ENCODE measurements around the gene RIPK4. TPM values are rescaled to one million over a fixed set of nuclear protein-coding genes. Genes with fewer than 3 reads are reported as not detected.

Gene RIPK4
- total RNA-seq, 1 donor from 2014 or later = 34.0 TPM

DNA sequence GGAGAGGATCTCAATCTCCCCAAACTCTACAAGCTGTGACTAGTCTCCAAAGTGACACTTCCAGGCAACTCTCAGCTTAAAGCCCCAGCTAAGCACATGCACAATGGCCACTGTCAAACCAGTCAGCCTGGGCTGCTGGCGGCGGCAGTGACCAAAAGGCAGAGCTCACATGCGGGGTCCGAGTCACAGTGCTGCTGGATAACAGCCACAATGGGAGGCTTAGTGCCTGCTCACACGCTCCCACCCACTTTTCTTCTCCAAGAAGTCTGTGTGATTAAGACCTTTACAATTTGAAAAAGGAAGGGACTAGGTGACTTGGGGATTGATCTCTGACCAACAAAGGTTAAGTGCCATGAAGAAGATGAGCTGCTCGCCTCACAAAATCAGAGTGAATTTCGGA, 16.8 kb downstream of the RIPK4 start:
- Histone ChIP-seq H3K27me3 (ENCODE audit: control insufficient read depth, insufficient read depth, low read length) (no peaks in the 10 kb centered on the region), H3K36me3 (ENCODE audit: control insufficient read depth, insufficient read depth, low read length) (peaks cover 41% of the 10 kb centered on the region), H3K4me3 (ENCODE audit: low read depth, low read length) (no peak overlapping the region)
- TF ChIP-seq, protein P1, sequence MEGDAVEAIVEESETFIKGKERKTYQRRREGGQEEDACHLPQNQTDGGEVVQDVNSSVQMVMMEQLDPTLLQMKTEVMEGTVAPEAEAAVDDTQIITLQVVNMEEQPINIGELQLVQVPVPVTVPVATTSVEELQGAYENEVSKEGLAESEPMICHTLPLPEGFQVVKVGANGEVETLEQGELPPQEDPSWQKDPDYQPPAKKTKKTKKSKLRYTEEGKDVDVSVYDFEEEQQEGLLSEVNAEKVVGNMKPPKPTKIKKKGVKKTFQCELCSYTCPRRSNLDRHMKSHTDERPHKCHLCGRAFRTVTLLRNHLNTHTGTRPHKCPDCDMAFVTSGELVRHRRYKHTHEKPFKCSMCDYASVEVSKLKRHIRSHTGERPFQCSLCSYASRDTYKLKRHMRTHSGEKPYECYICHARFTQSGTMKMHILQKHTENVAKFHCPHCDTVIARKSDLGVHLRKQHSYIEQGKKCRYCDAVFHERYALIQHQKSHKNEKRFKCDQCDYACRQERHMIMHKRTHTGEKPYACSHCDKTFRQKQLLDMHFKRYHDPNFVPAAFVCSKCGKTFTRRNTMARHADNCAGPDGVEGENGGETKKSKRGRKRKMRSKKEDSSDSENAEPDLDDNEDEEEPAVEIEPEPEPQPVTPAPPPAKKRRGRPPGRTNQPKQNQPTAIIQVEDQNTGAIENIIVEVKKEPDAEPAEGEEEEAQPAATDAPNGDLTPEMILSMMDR (IDR thresholded peaks at IDR 0.05; ENCODE audit: insufficient read depth, low read length, severe bottlenecking) = no peak
- DNase-seq (ENCODE audit: low read depth) (no peak), FAIRE-seq (no peak)

DNA sequence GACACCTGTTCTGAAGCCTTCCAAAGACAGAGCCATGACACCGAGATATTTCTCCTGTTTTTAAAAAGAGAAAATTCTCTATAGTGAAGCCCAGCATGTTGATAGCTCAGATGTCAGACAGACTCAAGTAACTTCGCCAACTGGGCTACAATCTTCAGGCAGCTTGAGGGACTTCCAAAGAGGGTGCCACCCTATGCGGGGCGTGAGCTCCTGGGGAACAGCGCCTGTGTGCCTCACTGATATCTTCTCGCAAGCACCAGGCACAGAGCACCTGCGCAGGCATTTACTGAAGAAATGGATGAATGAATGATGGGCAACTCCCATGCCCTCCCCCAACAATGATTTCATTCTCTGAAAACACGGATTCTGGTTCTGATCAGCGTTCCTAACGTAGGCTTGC, 17.6 kb downstream of the RIPK4 start:
- FAIRE-seq (peak; percentile 83), DNase-seq (ENCODE audit: low read depth) (no peak)
- Histone ChIP-seq H3K36me3 (ENCODE audit: control insufficient read depth, insufficient read depth, low read length) (peaks cover 43% of the 10 kb centered on the region), H3K27me3 (ENCODE audit: control insufficient read depth, insufficient read depth, low read length) (no peaks in the 10 kb centered on the region), H3K4me3 (ENCODE audit: low read depth, low read length) (no peak overlapping the region)
- TF ChIP-seq, protein P1 (IDR thresholded peaks at IDR 0.05; ENCODE audit: insufficient read depth, low read length, severe bottlenecking) = no peak

DNA sequence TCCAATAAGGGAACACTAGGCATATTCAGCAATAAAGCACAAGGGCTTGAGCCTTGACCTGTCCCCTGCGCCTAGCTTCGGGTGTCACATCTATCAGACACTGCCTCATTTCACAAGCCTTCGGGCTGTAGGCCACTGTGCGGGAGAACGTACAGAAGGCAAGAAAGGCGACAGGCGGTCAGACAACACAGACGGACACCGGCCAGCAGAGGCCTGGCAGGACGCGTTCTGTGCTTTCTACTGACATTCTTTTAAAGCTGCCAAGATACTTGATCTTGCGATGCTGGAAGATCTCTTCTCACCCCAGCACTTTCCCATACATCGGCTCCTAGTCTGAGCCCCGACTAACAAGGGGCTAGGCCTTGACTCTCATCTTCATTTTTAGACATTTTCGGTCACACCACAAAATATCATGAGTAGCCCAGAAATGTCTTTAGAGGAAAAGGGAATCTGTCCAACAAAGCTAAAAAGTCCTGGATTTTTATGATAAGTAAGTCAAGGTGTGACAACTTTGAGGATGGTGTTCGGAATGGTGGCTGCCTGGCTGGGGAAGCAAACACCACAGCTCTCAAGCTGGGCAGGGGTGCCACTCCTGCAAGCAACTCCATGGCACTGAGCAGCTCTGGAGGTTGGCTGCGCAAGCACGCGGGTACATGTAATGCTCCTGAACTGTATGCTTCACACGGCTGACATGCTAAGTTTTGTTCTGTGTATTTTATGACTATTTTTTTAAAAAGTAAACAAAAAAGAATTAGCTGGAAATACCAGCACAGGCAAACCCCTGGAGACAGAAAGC, 18.7 kb downstream of the RIPK4 start:
- TF ChIP-seq, protein P1 (IDR thresholded peaks at IDR 0.05; ENCODE audit: insufficient read depth, low read length, severe bottlenecking) = no peak
- DNase-seq (ENCODE audit: low read depth) (no peak), FAIRE-seq (no peak)
- Histone ChIP-seq H3K27me3 (ENCODE audit: control insufficient read depth, insufficient read depth, low read length) (no peaks in the 10 kb centered on the region), H3K4me3 (ENCODE audit: low read depth, low read length) (no peak overlapping the region), H3K36me3 (ENCODE audit: control insufficient read depth, insufficient read depth, low read length) (peaks cover 50% of the 10 kb centered on the region)

DNA sequence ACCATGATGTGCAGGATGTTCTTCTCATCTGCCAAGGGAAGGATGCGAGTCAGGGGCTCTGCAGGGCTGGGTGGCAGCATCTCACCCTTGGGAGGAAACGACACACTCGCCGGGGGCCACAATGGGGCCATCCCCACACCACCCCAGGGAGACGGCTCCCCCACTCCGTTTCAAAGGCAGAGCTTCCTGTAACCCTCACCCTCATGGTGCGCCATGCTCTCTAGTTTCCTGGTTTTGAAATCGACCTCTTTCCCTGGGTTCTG, 20.2 kb downstream of the RIPK4 start:
- no peak overlapping the region for H3K4me3 ChIP-seq (ENCODE audit: low read depth, low read length)
- H3K36me3 ChIP-seq (ENCODE audit: control insufficient read depth, insufficient read depth, low read length) = peaks cover 57% of the 10 kb centered on the region
- FAIRE-seq (no peak), DNase-seq (ENCODE audit: low read depth) (no peak)
- TF ChIP-seq, protein P1 (IDR thresholded peaks at IDR 0.05; ENCODE audit: insufficient read depth, low read length, severe bottlenecking) = no peak
- no peaks in the 10 kb centered on the region for H3K27me3 ChIP-seq (ENCODE audit: control insufficient read depth, insufficient read depth, low read length)

DNA sequence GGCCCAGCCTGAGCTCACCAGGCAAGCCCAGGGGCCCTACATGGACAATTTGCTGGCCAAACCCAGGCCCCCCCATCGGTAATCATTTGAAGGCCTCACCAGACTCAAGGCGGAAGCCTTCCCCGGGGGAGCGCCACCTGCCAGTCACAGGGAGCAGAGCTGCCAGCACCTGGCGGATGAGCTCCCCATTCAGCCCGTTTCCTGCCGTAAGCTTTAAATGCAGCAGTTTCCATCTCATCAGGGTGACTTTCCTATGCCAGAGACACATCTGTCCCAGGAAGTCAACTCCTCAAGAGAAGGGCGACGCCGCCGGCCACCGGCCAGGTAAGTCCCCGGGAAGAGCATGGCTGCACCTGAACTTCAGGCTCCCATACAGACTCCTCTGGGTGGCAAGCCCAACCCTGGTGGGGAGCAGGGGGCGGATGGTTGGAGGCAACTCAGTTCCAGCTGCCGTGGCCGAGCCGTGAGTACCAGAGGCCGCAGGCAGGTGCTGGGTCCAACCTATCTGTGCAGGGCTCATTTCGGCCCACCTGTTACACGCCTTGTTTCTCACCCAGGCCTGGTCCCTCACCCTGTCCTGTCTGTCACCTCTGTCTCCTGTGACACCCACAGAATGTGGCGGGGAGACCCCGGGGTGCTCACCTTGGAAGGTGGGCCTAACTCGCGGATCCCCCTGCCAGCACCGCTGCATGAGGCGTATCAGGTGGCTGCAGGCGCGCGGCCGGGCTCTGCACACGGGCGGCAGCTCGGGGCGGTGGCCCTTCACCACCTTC, 20.7 kb downstream of the RIPK4 start:
- TF ChIP-seq, protein P1 (IDR thresholded peaks at IDR 0.05; ENCODE audit: insufficient read depth, low read length, severe bottlenecking) = no peak
- Histone ChIP-seq H3K36me3 (ENCODE audit: control insufficient read depth, insufficient read depth, low read length) (peaks cover 62% of the 10 kb centered on the region), H3K27me3 (ENCODE audit: control insufficient read depth, insufficient read depth, low read length) (no peaks in the 10 kb centered on the region), H3K4me3 (ENCODE audit: low read depth, low read length) (no peak overlapping the region)
- DNase-seq (ENCODE audit: low read depth) (no peak), FAIRE-seq (no peak)
